ENCODE measurements around the gene TMEM184B.

Gene TMEM184B

DNA sequence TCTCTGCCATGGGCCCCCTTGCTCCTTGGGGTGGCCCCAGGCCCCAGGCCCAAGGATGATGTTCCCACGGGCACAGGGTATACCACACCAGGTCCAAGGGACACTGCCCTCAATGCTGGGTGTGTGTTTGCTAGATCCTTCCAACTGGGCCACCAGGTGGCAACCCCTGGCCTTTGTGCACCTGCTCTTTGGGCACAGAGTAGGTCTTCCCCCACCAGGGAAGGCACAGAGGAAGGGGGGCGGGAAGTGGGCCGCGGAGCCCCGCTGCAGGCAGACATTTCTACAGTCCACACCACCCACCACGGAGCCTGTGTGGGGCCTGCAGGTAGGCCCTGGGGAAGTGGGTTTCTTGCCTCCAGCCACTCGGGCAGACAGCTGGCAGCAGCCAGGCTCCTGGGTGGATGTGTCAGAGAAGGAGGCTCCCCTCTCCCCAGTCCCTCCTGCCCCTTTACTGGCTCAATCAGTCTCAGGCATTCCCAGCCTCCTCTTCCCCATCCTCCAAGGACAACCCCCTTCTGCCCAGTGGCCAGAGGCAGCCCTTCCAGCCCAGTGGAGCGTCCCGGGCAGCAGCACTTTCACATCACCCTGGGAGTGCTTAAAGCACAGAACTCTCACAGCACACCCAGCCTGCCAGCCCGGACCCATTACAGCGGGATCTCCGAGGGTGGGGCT, 49.4 kb downstream of the TMEM184B start:
- H3K4me1 Mint-ChIP-seq = peaks cover 7% of the 10 kb centered on the region
- CTCF ChIA-PET = no interaction called here
- DNase-seq = no peak
- H3K4me3 Mint-ChIP-seq = no peak overlapping the region
- H3K9me3 Mint-ChIP-seq = no peaks in the 10 kb centered on the region
- H3K27ac Mint-ChIP-seq = no peak overlapping the region
- H3K27me3 Mint-ChIP-seq = no peaks in the 10 kb centered on the region
- peaks cover 1% of the 10 kb centered on the region for H3K36me3 Mint-ChIP-seq

- no peak overlapping the region for H3K4me3 Mint-ChIP-seq
- CTCF ChIA-PET = no interaction called here
- H3K27ac Mint-ChIP-seq = no peak overlapping the region
Observed at GRCh38 chr22:38222797-38223119, 50.1 kb downstream of the TMEM184B start.

DNA sequence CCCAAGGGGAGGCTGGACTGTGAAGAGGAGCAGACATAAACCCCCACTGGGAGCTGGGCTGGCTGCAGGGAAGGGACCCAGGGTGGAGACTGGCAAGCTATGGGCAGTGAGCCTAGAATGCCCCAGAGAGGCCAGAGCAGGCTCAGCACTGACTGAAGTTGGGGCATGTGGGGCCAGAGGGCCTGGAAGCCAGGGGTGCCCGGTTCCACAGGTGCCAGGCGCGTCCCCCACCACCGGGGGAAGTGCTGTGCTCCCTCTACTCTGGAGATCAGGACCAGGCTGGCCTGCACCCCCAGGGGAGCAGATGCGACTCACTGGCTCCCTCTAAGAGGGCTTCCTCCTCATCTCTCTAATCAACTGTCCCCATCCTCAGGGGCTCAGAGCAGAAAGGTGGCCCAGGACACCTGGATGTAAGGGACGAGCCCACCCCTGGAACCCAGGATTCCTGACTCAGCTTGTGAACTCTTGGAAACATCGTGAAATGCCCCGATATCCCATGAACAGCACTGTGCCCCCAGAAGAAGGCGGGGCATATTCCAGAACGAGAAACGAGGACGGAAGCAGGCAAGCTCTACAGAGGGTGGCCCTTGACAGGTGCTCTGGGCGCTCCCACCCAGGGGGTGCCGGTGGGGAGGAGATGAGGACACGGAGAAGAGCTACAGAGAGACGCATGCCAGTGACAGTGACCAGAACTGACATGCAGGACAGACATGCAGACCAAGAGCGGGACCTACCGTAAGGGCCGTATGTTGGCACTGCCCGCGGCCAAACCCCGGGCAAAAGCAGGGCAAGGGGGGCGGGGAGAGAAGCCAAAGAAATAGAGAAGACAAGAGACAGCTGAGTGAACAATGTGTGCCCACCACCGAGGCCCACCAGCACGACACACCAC, 50.7 kb downstream of the TMEM184B start:
- H3K36me3 Mint-ChIP-seq = peaks cover 1% of the 10 kb centered on the region
- H3K4me1 Mint-ChIP-seq = peaks cover 11% of the 10 kb centered on the region
- H3K4me3 Mint-ChIP-seq = no peak overlapping the region
- no peak for DNase-seq
- peak overlapping the region; percentile 37 for H3K27ac Mint-ChIP-seq
- no peaks in the 10 kb centered on the region for H3K27me3 Mint-ChIP-seq
- CTCF ChIA-PET = no interaction called here
- H3K9me3 Mint-ChIP-seq = no peaks in the 10 kb centered on the region

More at GRCh38 chr22:38222797-38223119, 50.1 kb downstream of the TMEM184B start:
- Mint-ChIP-seq H3K4me1 (peaks cover 11% of the 10 kb centered on the region), H3K27me3 (no peaks in the 10 kb centered on the region), H3K9me3 (no peaks in the 10 kb centered on the region), H3K36me3 (peaks cover 1% of the 10 kb centered on the region)
- no peak for DNase-seq

- Mint-ChIP-seq H3K27me3 (no peaks in the 10 kb centered on the region), H3K9me3 (no peaks in the 10 kb centered on the region), H3K4me1 (peaks cover 11% of the 10 kb centered on the region), H3K27ac (no peak overlapping the region), H3K36me3 (peaks cover 1% of the 10 kb centered on the region), H3K4me3 (no peak overlapping the region)
- no peak for DNase-seq
- CTCF ChIA-PET = no interaction called here
Observed at GRCh38 chr22:38221407-38221806, 51.4 kb downstream of the TMEM184B start.

- H3K36me3 Mint-ChIP-seq = peaks cover 1% of the 10 kb centered on the region
- H3K4me1 Mint-ChIP-seq = peaks cover 11% of the 10 kb centered on the region
- no peaks in the 10 kb centered on the region for H3K9me3 Mint-ChIP-seq
- H3K4me3 Mint-ChIP-seq = no peak overlapping the region
- no peaks in the 10 kb centered on the region for H3K27me3 Mint-ChIP-seq
- no peak overlapping the region for H3K27ac Mint-ChIP-seq
- no peak for DNase-seq
- CTCF ChIA-PET = no interaction called here
Observed at GRCh38 chr22:38220653-38221386, 52.0 kb downstream of the TMEM184B start.

GRCh38 chr22:38220163-38220562, 52.6 kb downstream of the TMEM184B start:
- CTCF ChIA-PET = no interaction called here
- Mint-ChIP-seq H3K4me1 (peaks cover 11% of the 10 kb centered on the region), H3K4me3 (no peak overlapping the region), H3K27me3 (no peaks in the 10 kb centered on the region), H3K9me3 (no peaks in the 10 kb centered on the region), H3K36me3 (peaks cover 4% of the 10 kb centered on the region), H3K27ac (no peak overlapping the region)
- no peak for DNase-seq

DNA sequence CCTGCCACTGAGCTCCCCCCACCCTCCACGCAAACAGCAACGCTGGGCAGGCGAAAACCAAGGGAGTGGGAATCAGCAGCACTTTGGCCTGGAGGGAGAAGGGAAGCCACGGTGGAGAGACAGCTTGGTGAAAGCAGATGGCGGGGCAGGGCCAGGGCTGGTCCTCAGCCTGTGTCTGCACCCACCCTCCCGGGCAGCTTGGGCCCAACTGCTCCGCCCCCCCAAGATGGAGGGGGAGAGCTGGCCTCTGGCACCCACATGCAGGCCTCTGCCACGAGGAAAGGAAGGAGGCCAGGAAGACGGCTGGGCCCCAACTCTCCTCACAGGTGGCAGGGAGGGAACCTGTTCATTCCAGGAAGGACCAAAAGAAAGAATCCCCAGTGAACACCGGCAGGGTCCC, 53.2 kb downstream of the TMEM184B start:
- H3K27ac Mint-ChIP-seq = no peak overlapping the region
- H3K4me3 Mint-ChIP-seq = no peak overlapping the region
- peaks cover 6% of the 10 kb centered on the region for H3K36me3 Mint-ChIP-seq
- no peak for DNase-seq
- H3K4me1 Mint-ChIP-seq = peaks cover 13% of the 10 kb centered on the region
- no peaks in the 10 kb centered on the region for H3K27me3 Mint-ChIP-seq
- no peaks in the 10 kb centered on the region for H3K9me3 Mint-ChIP-seq
- CTCF ChIA-PET = interaction anchor here (0.7 to 1.0 kb wide), 2 partner anchors 11 to 167 kb away, joined by 3 read pairs; no protein-coding TSS in a partner anchor

DNA sequence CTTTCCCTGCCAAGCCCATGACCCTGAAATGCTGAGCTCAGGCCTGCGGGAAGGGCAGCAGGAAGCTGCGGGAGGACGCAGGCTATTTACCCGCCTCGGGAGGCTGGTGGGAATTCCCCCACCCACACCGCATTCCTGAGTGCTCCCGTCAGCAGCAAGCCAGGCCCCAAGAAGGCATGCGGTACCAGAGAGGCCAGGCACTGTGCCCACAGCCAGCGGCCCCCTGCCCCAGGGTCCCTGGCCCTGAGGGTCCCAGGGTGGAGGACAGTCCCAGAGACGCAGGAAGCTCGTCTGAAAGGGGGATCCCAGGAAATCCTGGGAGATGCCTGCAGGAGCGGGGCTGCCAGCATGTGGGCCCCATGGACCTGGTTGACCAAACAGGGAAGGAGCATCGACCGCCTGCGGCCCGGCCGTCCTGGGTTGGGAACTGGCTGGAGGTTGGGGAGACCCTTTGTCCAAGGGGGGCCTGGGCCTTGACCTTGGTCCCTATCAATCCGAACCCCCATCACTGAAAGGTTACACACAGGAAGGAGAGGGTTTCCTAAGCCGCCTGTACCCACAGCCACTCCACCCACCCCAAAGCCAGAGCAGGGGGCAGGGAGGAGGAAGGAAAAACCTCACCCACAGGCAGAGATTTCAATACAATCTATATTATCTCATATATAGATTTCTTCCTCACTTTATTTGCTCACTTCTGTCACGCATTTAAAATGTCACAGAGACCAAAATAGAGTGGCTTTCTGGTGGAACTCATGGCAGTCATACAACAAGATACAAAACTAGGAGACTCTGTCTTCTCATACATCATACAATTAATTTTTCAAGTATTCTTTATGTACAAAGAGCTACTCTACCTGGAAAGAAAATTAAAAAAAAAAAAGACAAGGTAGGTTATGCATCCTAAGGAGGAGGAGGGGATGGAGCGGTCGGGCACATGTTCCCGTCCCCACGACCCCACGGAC, 53.9 kb downstream of the TMEM184B start:
- CTCF ChIA-PET = interaction anchor here (0.7 to 1.0 kb wide), 2 partner anchors 11 to 167 kb away, joined by 3 read pairs; no protein-coding TSS in a partner anchor
- H3K27ac Mint-ChIP-seq = peak overlapping the region; percentile 24

GRCh38 chr22:38215156-38216038, 57.4 kb downstream of the TMEM184B start:
- H3K36me3 Mint-ChIP-seq = peaks cover 11% of the 10 kb centered on the region
- CTCF ChIA-PET = interaction anchor here (0.6 to 1.7 kb wide), 3 partner anchors 11 to 955 kb away, joined by 3 to 4 read pairs (median 4); partner anchors contain the start of gene MAFF
- peaks cover 15% of the 10 kb centered on the region for H3K27me3 Mint-ChIP-seq
- H3K27ac Mint-ChIP-seq = no peak overlapping the region
- H3K4me1 Mint-ChIP-seq = peaks cover 30% of the 10 kb centered on the region
- DNase-seq = no peak
- no peaks in the 10 kb centered on the region for H3K9me3 Mint-ChIP-seq
- no peak overlapping the region for H3K4me3 Mint-ChIP-seq

More for the DNA sequence above, 53.9 kb downstream of the TMEM184B start:
- Mint-ChIP-seq H3K36me3 (peaks cover 6% of the 10 kb centered on the region), H3K9me3 (no peaks in the 10 kb centered on the region), H3K27me3 (peaks cover 6% of the 10 kb centered on the region), H3K4me3 (no peak overlapping the region), H3K4me1 (peaks cover 18% of the 10 kb centered on the region)
- DNase-seq = no peak

DNA sequence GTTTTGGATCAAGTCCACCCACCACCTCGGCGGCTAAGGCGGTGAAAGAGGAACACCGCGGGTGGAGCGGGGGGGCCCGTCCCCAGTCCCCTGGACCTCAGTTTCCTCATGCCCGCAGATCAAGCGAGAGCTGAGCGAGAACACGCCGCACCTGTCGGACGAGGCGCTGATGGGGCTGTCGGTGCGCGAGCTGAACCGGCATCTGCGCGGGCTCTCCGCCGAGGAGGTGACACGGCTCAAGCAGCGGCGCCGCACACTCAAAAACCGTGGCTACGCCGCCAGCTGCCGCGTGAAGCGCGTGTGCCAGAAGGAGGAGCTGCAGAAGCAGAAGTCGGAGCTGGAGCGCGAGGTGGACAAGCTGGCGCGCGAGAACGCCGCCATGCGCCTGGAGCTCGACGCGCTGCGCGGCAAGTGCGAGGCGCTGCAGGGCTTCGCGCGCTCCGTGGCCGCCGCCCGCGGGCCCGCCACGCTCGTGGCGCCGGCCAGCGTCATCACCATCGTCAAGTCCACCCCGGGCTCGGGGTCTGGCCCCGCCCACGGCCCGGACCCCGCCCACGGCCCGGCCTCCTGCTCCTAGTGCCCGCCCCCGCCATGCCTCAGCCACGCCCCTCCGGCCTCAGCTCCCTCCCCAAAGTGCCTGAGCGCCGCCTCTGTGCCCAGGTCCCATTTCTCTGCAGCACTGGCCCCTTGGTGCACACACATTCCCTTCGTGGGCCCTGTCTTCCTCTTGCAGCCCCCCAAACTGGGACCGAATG, 58.3 kb downstream of the TMEM184B start:
- no peak overlapping the region for H3K27ac Mint-ChIP-seq
- peak; percentile 73 for DNase-seq
- peak overlapping the region; percentile 35 for H3K4me3 Mint-ChIP-seq
- CTCF ChIA-PET = interaction anchor here (0.7 to 1.4 kb wide), 2 partner anchors 10 to 119 kb away, joined by 3 to 4 read pairs; no protein-coding TSS in a partner anchor
- peaks cover 33% of the 10 kb centered on the region for H3K4me1 Mint-ChIP-seq
- H3K9me3 Mint-ChIP-seq = no peaks in the 10 kb centered on the region
- peaks cover 11% of the 10 kb centered on the region for H3K36me3 Mint-ChIP-seq
- peaks cover 15% of the 10 kb centered on the region for H3K27me3 Mint-ChIP-seq

GRCh38 chr22:38213990-38214301, 58.9 kb downstream of the TMEM184B start:
- no peaks in the 10 kb centered on the region for H3K9me3 Mint-ChIP-seq
- peaks cover 28% of the 10 kb centered on the region for H3K4me1 Mint-ChIP-seq
- peaks cover 11% of the 10 kb centered on the region for H3K36me3 Mint-ChIP-seq
- H3K27ac Mint-ChIP-seq = no peak overlapping the region
- DNase-seq = no peak
- CTCF ChIA-PET = interaction anchor here (1.4 kb wide), 1 partner anchor 10 kb away, joined by 4 read pairs; no protein-coding TSS in a partner anchor
- H3K27me3 Mint-ChIP-seq = peaks cover 15% of the 10 kb centered on the region
- H3K4me3 Mint-ChIP-seq = no peak overlapping the region

GRCh38 chr22:38213319-38213989, 59.4 kb downstream of the TMEM184B start:
- CTCF ChIA-PET = no interaction called here
- Mint-ChIP-seq H3K4me3 (no peak overlapping the region), H3K4me1 (peaks cover 30% of the 10 kb centered on the region), H3K27me3 (peaks cover 15% of the 10 kb centered on the region), H3K27ac (no peak overlapping the region), H3K36me3 (peaks cover 11% of the 10 kb centered on the region), H3K9me3 (no peaks in the 10 kb centered on the region)
- no peak for DNase-seq
